CD4-positive, alpha-beta T cell (primary cell): ENCODE measurements around the gene COL20A1. TPM values are rescaled to one million over a fixed set of nuclear protein-coding genes. Genes with fewer than 3 reads are reported as not detected.

Source experiments
- ATAC-seq: fragments of 200-7000 bp; cut with Tn5 transposase; one replicate; pipeline ENCODE4 v1.10.0; 2022; ENCODE audit warnings: mild to moderate bottlenecking; ENCODE audit not compliant: poor library complexity
- CTCF ChIA-PET: fragments of 350-600 bp; sonication (Branson Sonifier 250); formaldehyde crosslinking; loops from one replicate; lab custom pipeline; 2021; ENCODE audit warnings: antibody characterized with exemption, inconsistent platforms; lab: Charles Lee
- POLR2A ChIA-PET: fragments of 350-600 bp; sonication (Branson Sonifier 250); formaldehyde crosslinking; loops from one replicate; lab custom pipeline; 2021; ENCODE audit warnings: antibody characterized with exemption, inconsistent platforms; lab: Charles Lee
- DNase-seq, 14 experiments: peaks; one replicate each; pipeline ENCODE4 v3.0.0-alpha.2; 2013 to 2020; ENCODE audit warnings: mixed read lengths in 2 of 14
- H3K27ac ChIP-seq, 2 donors: one replicate each; pipeline versions ENCODE4 v1.5.1 to v1.7.0; 2013; ENCODE audit warnings: low read length in 2 of 2, low read depth in 1 of 2, mild to moderate bottlenecking in 1 of 2
- H3K27me3 ChIP-seq, 2 experiments: 1 replicate in 1 of 2; 2 replicates in 1 of 2; pipeline versions ENCODE4 v1.6.1 to v1.7.0; 2013; ENCODE audit warnings: low read length in 2 of 2, control low read depth in 1 of 2, mild to moderate bottlenecking in 1 of 2, moderate library complexity in 1 of 2; ENCODE audit not compliant: insufficient read depth in 2 of 2, control insufficient read depth in 1 of 2
- H3K36me3 ChIP-seq: one replicate; pipeline ENCODE4 v1.6.1; 2013; ENCODE audit warnings: low read length, control low read depth; ENCODE audit not compliant: insufficient read depth
- H3K4me1 ChIP-seq: one replicate; pipeline ENCODE4 v1.6.1; 2013; ENCODE audit warnings: low read length, control low read depth; ENCODE audit not compliant: insufficient read depth
- H3K4me3 ChIP-seq: one replicate; pipeline ENCODE4 v1.5.1; 2013; ENCODE audit warnings: mild to moderate bottlenecking, low read length, moderate library complexity
- H3K9me3 ChIP-seq, 2 experiments: 1 replicate in 1 of 2; 2 replicates in 1 of 2; pipeline versions ENCODE4 v1.6.1 to v1.7.0; 2013; ENCODE audit warnings: low read length in 2 of 2, mild to moderate bottlenecking in 2 of 2, control low read depth in 1 of 2, moderate library complexity in 1 of 2; ENCODE audit not compliant: control insufficient read depth in 1 of 2, insufficient read depth in 1 of 2
- H3K27ac Mint-ChIP-seq: one replicate; pipeline ENCODE4 v1.8.0; 2020; ENCODE audit warnings: mixed read lengths
- H3K27me3 Mint-ChIP-seq: one replicate; pipeline ENCODE4 v1.8.0; 2021; ENCODE audit warnings: mixed read lengths
- H3K36me3 Mint-ChIP-seq: one replicate; pipeline ENCODE4 v1.8.0; 2021; ENCODE audit warnings: low read depth, mixed read lengths
- H3K4me1 Mint-ChIP-seq: one replicate; pipeline ENCODE4 v1.8.0; 2021; ENCODE audit warnings: low read depth, mixed read lengths
- H3K4me3 Mint-ChIP-seq: one replicate; pipeline ENCODE4 v1.8.0; 2020; ENCODE audit warnings: mild to moderate bottlenecking, mixed read lengths
- H3K9me3 Mint-ChIP-seq: one replicate; pipeline ENCODE4 v1.8.0; 2020; ENCODE audit warnings: mixed read lengths
- CTCF ChIP-seq: fragments of 200-600 bp; IDR thresholded peaks from one replicate; pipeline ENCODE4 v1.8.0; 2022; ENCODE audit warnings: antibody characterized with exemption, mild to moderate bottlenecking
- intact Hi-C, 2 experiments: fragments of 100-400 bp; cut with DNase I in 1 of 2; cut with micrococcal nuclease in 1 of 2; formaldehyde crosslinking; loops; one replicate each; pipeline versions ENCODE4 v1.15.1 to v1.9.0; 2023 to 2025; cut with DNase I, micrococcal nuclease
- total RNA-seq, 174 experiments: library from RNA in 2 of 174; stranded (reverse) in 2 of 174; gene quantifications; one replicate each; pipeline ENCODE4 v1.2.3 and lab custom pipeline; 2021 to 2026

COL20A1 gene
- total RNA-seq, 2 experiments from 2014 or later, result 0.03 TPM; not detected in 1

GRCh38 chr20:63309261-63310071 is 16.5 kb downstream of the COL20A1 start:
- CTCF ChIA-PET, result interaction anchor here (1.0 to 1.6 kb wide), 2 partner anchors 73 to 663 kb away, joined by 3 to 4 read pairs; no protein-coding TSS in a partner anchor
- H3K27ac Mint-ChIP-seq, result no peak overlapping the region
- intact Hi-C loops, result loop anchor here (5.0 to 10.0 kb wide), 2 partner anchors 73 to 75 kb away; no protein-coding TSS in a partner anchor
- H3K9me3 Mint-ChIP-seq, result no peaks in the 10 kb centered on the region
- no peaks in the 10 kb centered on the region for H3K36me3 ChIP-seq
- H3K27me3 ChIP-seq, result peaks cover 0 to 24% of the 10 kb centered on the region in 2 experiments
- no peak overlapping the region for H3K4me3 Mint-ChIP-seq
- ATAC-seq (peak; percentile 17), DNase-seq (peak in 7 of 14 experiments; percentile 12 to 58 (median 20))
- no peak overlapping the region for H3K4me3 ChIP-seq
- H3K27me3 Mint-ChIP-seq, result peaks cover 4% of the 10 kb centered on the region
- H3K4me1 Mint-ChIP-seq, result no peaks in the 10 kb centered on the region
- H3K36me3 Mint-ChIP-seq, result no peaks in the 10 kb centered on the region
- no peak overlapping the region for H3K27ac ChIP-seq
- no peaks in the 10 kb centered on the region for H3K9me3 ChIP-seq
- H3K4me1 ChIP-seq, result no peaks in the 10 kb centered on the region
- TF ChIP-seq CTCF, result peak; percentile 56
- POLR2A ChIA-PET, result interaction anchor here (0.5 kb wide), 1 partner anchor 29 kb away, joined by 4 read pairs; no protein-coding TSS in a partner anchor

- intact Hi-C loops, result loop anchor here in 1 of 2 experiments (10.0 kb wide), 1 partner anchor 74 kb away; no protein-coding TSS in a partner anchor
These were observed 17.4 kb downstream of the COL20A1 start for GRCh38 chr20:63310265-63310991.

More at GRCh38 chr20:63310265-63310991, 17.4 kb downstream of the COL20A1 start:
- Mint-ChIP-seq H3K36me3 (no peaks in the 10 kb centered on the region), H3K4me3 (no peak overlapping the region), H3K4me1 (no peaks in the 10 kb centered on the region), H3K27me3 (no peaks in the 10 kb centered on the region), H3K27ac (no peak overlapping the region), H3K9me3 (no peaks in the 10 kb centered on the region)
- CTCF ChIA-PET, result interaction anchor here (1.6 kb wide), 1 partner anchor 662 kb away, joined by 3 read pairs; no protein-coding TSS in a partner anchor
- no peak overlapping the region for H3K4me3 ChIP-seq
- ATAC-seq (no peak), DNase-seq (no peak)
- H3K27me3 ChIP-seq, result peaks cover 0 to 20% of the 10 kb centered on the region in 2 experiments
- H3K4me1 ChIP-seq, result no peaks in the 10 kb centered on the region
- POLR2A ChIA-PET, result no interaction called here
- H3K27ac ChIP-seq, result no peak overlapping the region
- TF ChIP-seq CTCF, result no peak
- no peaks in the 10 kb centered on the region for H3K36me3 ChIP-seq
- H3K9me3 ChIP-seq, result no peaks in the 10 kb centered on the region
